Measurements from ENCODE around the gene SH3TC2. TPM values are rescaled to one million over a fixed set of nuclear protein-coding genes. Genes with fewer than 3 reads are reported as not detected.
A peak's percentile ranks its signal among the peaks of the same experiment; 100 is the strongest.

Gene SH3TC2
- total RNA-seq, 3 donors from 2014 or later: 0.48 to 9.4 (median 2.3) TPM

GRCh38 chr5:148966348-148966747 lies 96.5 kb downstream of the SH3TC2 start:
- no peaks in the 10 kb centered on the region for H3K36me3 ChIP-seq
- no peaks in the 10 kb centered on the region for H3K27me3 ChIP-seq
- TF ChIP-seq CTCF (IDR thresholded peaks at IDR 0.05): no peak
- peak; percentile 55 to 83 (median 61) for TF ChIP-seq POLR2AphosphoS5 (IDR thresholded peaks at IDR 0.05)
- DNase-seq (ENCODE audit: low spot score in 2 of 2): peak in 1 of 2 donors; percentile 84
- peaks cover 0 to 20% of the 10 kb centered on the region in 2 donors for H3K4me1 ChIP-seq
- H3K9me3 ChIP-seq: no peaks in the 10 kb centered on the region
- peak overlapping the region; percentile 89 to 93 for H3K27ac ChIP-seq
- H3K4me3 ChIP-seq: no peak overlapping the region
- intact Hi-C loops (cut with DNase I; ENCODE audit: low total_unique reads): loop anchor here (10.0 kb wide), 1 partner anchor 142 kb away; the partner anchor contains the start of gene ADRB2

- Histone ChIP-seq H3K4me1 (peaks cover 0 to 20% of the 10 kb centered on the region in 2 donors), H3K4me3 (no peak overlapping the region), H3K27me3 (no peaks in the 10 kb centered on the region), H3K9me3 (no peaks in the 10 kb centered on the region), H3K36me3 (no peaks in the 10 kb centered on the region), H3K27ac (peak overlapping the region; percentile 89 to 93)
- TF ChIP-seq CTCF (IDR thresholded peaks at IDR 0.05): no peak
- TF ChIP-seq POLR2AphosphoS5 (IDR thresholded peaks at IDR 0.05): peak; percentile 51 to 88 (median 74)
- intact Hi-C loops (cut with DNase I; ENCODE audit: low total_unique reads): loop anchor here (10.0 kb wide), 1 partner anchor 141 kb away; the partner anchor contains the start of gene ADRB2
- peak; percentile 89 to 97 for DNase-seq (ENCODE audit: low spot score in 2 of 2)
These were observed 97.2 kb downstream of the SH3TC2 start for GRCh38 chr5:148965511-148966265.

- DNase-seq (ENCODE audit: low spot score in 2 of 2): no peak
- no peaks in the 10 kb centered on the region for H3K27me3 ChIP-seq
- intact Hi-C loops (cut with DNase I; ENCODE audit: low total_unique reads): loop anchor here (10.0 kb wide), 1 partner anchor 139 kb away; the partner anchor contains the start of gene ADRB2
- no peaks in the 10 kb centered on the region for H3K36me3 ChIP-seq
- H3K4me3 ChIP-seq: no peak overlapping the region
- peak overlapping the region; percentile 23 to 34 for H3K27ac ChIP-seq
- H3K4me1 ChIP-seq: peaks cover 0 to 14% of the 10 kb centered on the region in 2 donors
- H3K9me3 ChIP-seq: no peaks in the 10 kb centered on the region
- TF ChIP-seq POLR2AphosphoS5 (IDR thresholded peaks at IDR 0.05) (no peak), CTCF (IDR thresholded peaks at IDR 0.05) (no peak), POLR2A (IDR thresholded peaks at IDR 0.05) (no peak)
These were observed 99.2 kb downstream of the SH3TC2 start for GRCh38 chr5:148963664-148964063.

- Histone ChIP-seq H3K4me1 (peaks cover 0 to 9% of the 10 kb centered on the region in 2 donors), H3K27me3 (no peaks in the 10 kb centered on the region), H3K36me3 (no peaks in the 10 kb centered on the region), H3K9me3 (no peaks in the 10 kb centered on the region), H3K27ac (no peak overlapping the region), H3K4me3 (no peak overlapping the region)
- intact Hi-C loops (cut with DNase I; ENCODE audit: low total_unique reads): loop anchor here (10.0 kb wide), 1 partner anchor 138 kb away; the partner anchor contains the start of gene ADRB2
- no peak for DNase-seq (ENCODE audit: low spot score in 2 of 2)
- no peak for TF ChIP-seq POLR2A (IDR thresholded peaks at IDR 0.05)
- no peak for TF ChIP-seq CTCF (IDR thresholded peaks at IDR 0.05)
- TF ChIP-seq POLR2AphosphoS5 (IDR thresholded peaks at IDR 0.05): no peak
These were observed 100.0 kb downstream of the SH3TC2 start for GRCh38 chr5:148962761-148963324.

- no peaks in the 10 kb centered on the region for H3K36me3 ChIP-seq
- no peaks in the 10 kb centered on the region for H3K27me3 ChIP-seq
- intact Hi-C loops (cut with DNase I; ENCODE audit: low total_unique reads): loop anchor here (10.0 kb wide), 1 partner anchor 137 kb away; the partner anchor contains the start of gene ADRB2
- no peak for DNase-seq (ENCODE audit: low spot score in 2 of 2)
- TF ChIP-seq POLR2A (IDR thresholded peaks at IDR 0.05) (no peak), CTCF (IDR thresholded peaks at IDR 0.05) (no peak), POLR2AphosphoS5 (IDR thresholded peaks at IDR 0.05) (no peak)
- H3K9me3 ChIP-seq: no peaks in the 10 kb centered on the region
- peak overlapping the region; percentile 27 to 65 for H3K27ac ChIP-seq
- H3K4me3 ChIP-seq: no peak overlapping the region
- peaks cover 0 to 2% of the 10 kb centered on the region in 2 donors for H3K4me1 ChIP-seq
These were observed 100.7 kb downstream of the SH3TC2 start for GRCh38 chr5:148962200-148962550.

Data from breast epithelium (tissue), 4 donors.